Astrocyte (in vitro differentiated cells and primary cell): ENCODE data around the gene PLPP3.

Experiments used
- CTCF ChIP-seq: IDR thresholded peaks from 2 replicates; pipeline ENCODE4 v1.5.1; 2011; ENCODE audit warnings: low read depth, mild to moderate bottlenecking, inconsistent platforms, low read length, moderate library complexity; ENCODE audit not compliant: insufficient read depth
- EZH2 ChIP-seq: IDR thresholded peaks from 2 replicates; pipeline ENCODE4 v1.6.1; 2012; ENCODE audit warnings: mild to moderate bottlenecking, low read length, inconsistent platforms; ENCODE audit not compliant: insufficient read depth

- TF ChIP-seq CTCF (no peak), EZH2 (no peak)
These were observed 44.0 kb downstream of the PLPP3 start for GRCh38 chr1:56535362-56535761.
